Urinary bladder (tissue), 4 donors: ENCODE data around the gene SPRED1. TPM values are rescaled to one million over a fixed set of nuclear protein-coding genes. Genes with fewer than 3 reads are reported as not detected.

Experiments used
- DNase-seq: peaks from one replicate; pipeline ENCODE4 v3.0.0-alpha.2; 2015; ENCODE audit errors: extremely low spot score
- H3K27ac ChIP-seq: one replicate; pipeline ENCODE4 v1.5.1; 2013; ENCODE audit warnings: low read depth, mild to moderate bottlenecking, moderate library complexity
- H3K36me3 ChIP-seq: one replicate; pipeline ENCODE4 v1.6.1; 2013; ENCODE audit warnings: mild to moderate bottlenecking, moderate library complexity; ENCODE audit not compliant: insufficient read depth
- H3K4me1 ChIP-seq: one replicate; pipeline ENCODE4 v1.6.1; 2013; ENCODE audit warnings: mild to moderate bottlenecking, moderate library complexity; ENCODE audit not compliant: insufficient read depth
- H3K4me3 ChIP-seq: one replicate; pipeline ENCODE4 v1.5.1; 2013; ENCODE audit warnings: low read depth, low read length
- WGBS: extraction: QIAGEN DNeasy Blood & Tissue Kit; methylation state at CpG from one replicate; pipeline ENCODE4 v1.1.7; 2013; 5-methylcytosine and 5-hydroxymethylcytosine counted together
- polyA plus RNA-seq: library from polyadenylated mRNA; stranded (reverse); fragments of 200-250 nt; gene quantifications from one replicate; pipeline ENCODE4 v1.2.3, GENCODE V29; 2013
- total RNA-seq: library from RNA; depleted of rRNA; stranded (reverse); fragments of >200 nt; gene quantifications from one replicate; pipeline ENCODE4 v1.2.3, GENCODE V29; 2014
- donor health status: healthy with polysubstance abuse.
- donor health status: healthy.

Gene SPRED1
- total and polyA plus RNA-seq, 2 donors, result 8.2 to 94.4 TPM

- WGBS, result 68% methylated on average over 2 of the region's 2 CpGs
- H3K27ac ChIP-seq, result no peak overlapping the region
- no peaks in the 10 kb centered on the region for H3K36me3 ChIP-seq
- no peaks in the 10 kb centered on the region for H3K4me1 ChIP-seq
- H3K4me3 ChIP-seq, result no peak overlapping the region
- DNase-seq, result no peak
These were observed 63.7 kb downstream of the SPRED1 start for GRCh38 chr15:38316311-38316710.

GRCh38 chr15:38320181-38320580 lies 67.5 kb downstream of the SPRED1 start:
- Histone ChIP-seq H3K36me3 (no peaks in the 10 kb centered on the region), H3K4me1 (no peaks in the 10 kb centered on the region), H3K27ac (no peak overlapping the region), H3K4me3 (no peak overlapping the region)
- no peak for DNase-seq

DNA sequence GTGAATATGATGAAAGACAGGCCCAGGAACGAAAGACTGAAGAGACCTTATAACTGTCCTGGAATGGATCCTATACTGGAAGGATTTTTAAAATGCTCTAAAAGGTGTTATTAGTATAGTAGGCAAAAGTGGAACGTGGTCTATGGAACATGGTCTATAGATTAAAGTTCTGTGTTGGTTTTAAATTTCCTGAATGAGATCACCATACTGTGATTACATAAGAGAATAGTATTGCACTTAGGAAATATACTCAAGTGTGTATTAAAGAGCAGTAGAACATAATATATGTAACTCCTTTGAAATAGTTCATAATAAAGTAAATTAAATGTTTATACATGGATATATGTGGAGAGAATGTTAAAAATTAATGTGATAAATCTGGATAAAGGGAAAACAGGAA lies 68.2 kb downstream of the SPRED1 start:
- H3K36me3 ChIP-seq, result no peaks in the 10 kb centered on the region
- 73% methylated on average over 2 of the region's 2 CpGs for WGBS
- H3K4me3 ChIP-seq, result no peak overlapping the region
- H3K4me1 ChIP-seq, result no peaks in the 10 kb centered on the region
- no peak for DNase-seq
- H3K27ac ChIP-seq, result no peak overlapping the region

DNA sequence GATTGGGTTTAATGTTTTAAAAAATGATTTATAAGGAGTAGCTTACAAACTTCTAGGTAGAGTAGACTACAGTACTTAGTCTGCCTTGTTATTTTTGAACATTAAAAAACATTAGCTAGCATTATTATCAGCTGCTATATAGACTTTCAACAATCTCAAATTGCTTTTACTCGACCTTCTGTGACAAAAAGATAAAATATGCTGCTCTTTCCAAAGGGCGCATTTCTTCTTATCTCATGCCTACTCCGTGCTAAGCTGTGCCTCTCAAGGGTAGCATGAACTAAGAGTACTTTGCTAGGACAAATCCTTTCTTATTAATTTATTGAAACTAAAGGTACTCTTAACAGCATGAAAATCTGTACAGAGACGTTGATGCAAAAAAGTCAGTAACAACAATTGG lies 71.3 kb downstream of the SPRED1 start:
- Histone ChIP-seq H3K36me3 (no peaks in the 10 kb centered on the region), H3K4me1 (no peaks in the 10 kb centered on the region), H3K27ac (no peak overlapping the region), H3K4me3 (no peak overlapping the region)
- 76% methylated on average over 4 of the region's 4 CpGs for WGBS
- DNase-seq, result no peak

DNA sequence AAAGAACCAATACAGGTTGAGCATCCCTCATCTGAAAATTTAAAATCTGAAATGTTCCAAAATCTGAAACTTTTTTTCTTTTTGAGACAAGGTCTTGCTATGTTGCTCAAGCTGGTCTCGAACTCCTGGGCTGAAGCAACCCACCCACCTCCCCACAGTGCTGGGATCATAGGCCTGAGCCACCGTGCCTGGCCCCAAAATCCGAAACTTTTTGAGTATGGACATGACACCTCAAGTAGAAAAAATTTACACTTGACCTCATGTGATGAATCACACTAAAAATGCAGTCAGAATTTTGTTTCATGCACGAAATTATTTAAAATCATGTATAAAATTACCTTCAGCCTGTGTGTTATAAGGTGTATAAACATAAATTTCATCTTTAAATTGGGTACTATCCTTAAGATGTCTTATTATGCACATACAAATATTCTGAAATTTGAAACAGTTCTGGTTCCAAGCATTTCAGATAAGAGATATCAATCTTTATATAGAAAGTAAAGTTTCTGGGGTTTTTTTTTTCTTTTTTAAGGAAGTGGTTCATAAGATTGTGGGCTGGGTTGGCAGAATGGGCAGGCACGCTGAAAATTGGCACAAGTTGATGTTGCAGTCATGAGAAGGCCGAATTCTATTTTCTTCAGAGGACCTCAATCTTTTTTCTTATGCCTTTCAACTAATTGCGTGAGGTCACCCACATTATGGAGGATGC lies 72.5 kb downstream of the SPRED1 start:
- no peak for DNase-seq
- H3K27ac ChIP-seq, result no peak overlapping the region
- H3K4me3 ChIP-seq, result no peak overlapping the region
- H3K36me3 ChIP-seq, result no peaks in the 10 kb centered on the region
- 90% methylated on average over 7 of the region's 7 CpGs for whole genome bisulfite sequencing
- H3K4me1 ChIP-seq, result no peaks in the 10 kb centered on the region

GRCh38 chr15:38325648-38325990 lies 73.0 kb downstream of the SPRED1 start:
- WGBS, result 92% methylated on average over 1 of the region's 1 CpG
- no peak overlapping the region for H3K27ac ChIP-seq

GRCh38 chr15:38332711-38333110 lies 80.1 kb downstream of the SPRED1 start:
- no peak for DNase-seq
- Histone ChIP-seq H3K4me3 (no peak overlapping the region), H3K4me1 (no peaks in the 10 kb centered on the region), H3K36me3 (no peaks in the 10 kb centered on the region), H3K27ac (no peak overlapping the region)
- 97% methylated on average over 1 of the region's 1 CpG for WGBS

More at GRCh38 chr15:38325648-38325990, 73.0 kb downstream of the SPRED1 start:
- no peaks in the 10 kb centered on the region for H3K4me1 ChIP-seq
- H3K4me3 ChIP-seq, result no peak overlapping the region
- no peak for DNase-seq
- no peaks in the 10 kb centered on the region for H3K36me3 ChIP-seq

DNA sequence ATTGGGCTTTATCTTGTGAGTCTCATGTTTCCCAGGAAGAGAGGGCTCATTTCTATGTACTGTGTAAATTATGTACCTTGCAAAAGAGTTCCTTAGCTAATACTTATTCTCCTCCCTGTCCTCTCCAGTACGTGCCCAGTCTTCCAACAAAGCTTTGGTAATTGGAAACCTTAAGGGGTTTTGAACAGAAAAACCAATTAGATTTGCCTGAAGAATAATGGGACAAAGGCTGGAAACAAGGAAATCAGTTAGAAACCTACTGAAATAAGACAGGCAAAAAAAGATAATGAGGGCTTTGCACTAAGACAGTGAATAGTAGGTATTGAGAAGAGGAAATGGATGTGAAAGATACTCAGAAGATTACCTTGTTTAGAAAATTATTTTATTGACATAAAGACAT lies 82.5 kb downstream of the SPRED1 start:
- Histone ChIP-seq H3K36me3 (no peaks in the 10 kb centered on the region), H3K4me3 (no peak overlapping the region), H3K4me1 (no peaks in the 10 kb centered on the region), H3K27ac (no peak overlapping the region)
- 37% methylated on average over 1 of the region's 1 CpG for WGBS
- DNase-seq, result no peak

DNA sequence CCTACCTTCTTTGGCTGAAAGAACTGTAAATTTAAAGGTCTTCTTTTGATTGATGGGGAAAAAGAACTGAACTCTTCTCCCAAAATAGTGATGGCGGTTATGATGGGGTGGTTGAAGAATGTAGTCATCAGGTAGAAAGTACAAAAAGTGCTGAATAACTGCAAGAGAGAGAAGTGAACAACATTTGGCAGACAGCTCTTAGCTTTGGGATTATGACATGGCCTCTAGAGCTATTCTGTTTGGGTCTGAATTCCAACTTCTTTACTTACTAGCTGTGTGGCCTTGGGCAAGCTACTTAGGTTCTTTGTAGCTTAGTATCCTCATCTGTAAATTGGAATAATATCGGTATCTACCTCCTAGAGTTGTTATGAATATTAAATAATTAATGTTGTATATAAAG lies 91.7 kb downstream of the SPRED1 start:
- Histone ChIP-seq H3K4me1 (no peaks in the 10 kb centered on the region), H3K27ac (no peak overlapping the region), H3K4me3 (no peak overlapping the region), H3K36me3 (peaks cover 1% of the 10 kb centered on the region)
- 97% methylated on average over 2 of the region's 2 CpGs for WGBS
- DNase-seq, result no peak

- Histone ChIP-seq H3K4me3 (no peak overlapping the region), H3K4me1 (no peaks in the 10 kb centered on the region), H3K27ac (no peak overlapping the region), H3K36me3 (peaks cover 4% of the 10 kb centered on the region)
- 64% methylated on average over 3 of the region's 3 CpGs for WGBS
- DNase-seq, result no peak
These were observed 96.6 kb downstream of the SPRED1 start for GRCh38 chr15:38349251-38349650.

DNA sequence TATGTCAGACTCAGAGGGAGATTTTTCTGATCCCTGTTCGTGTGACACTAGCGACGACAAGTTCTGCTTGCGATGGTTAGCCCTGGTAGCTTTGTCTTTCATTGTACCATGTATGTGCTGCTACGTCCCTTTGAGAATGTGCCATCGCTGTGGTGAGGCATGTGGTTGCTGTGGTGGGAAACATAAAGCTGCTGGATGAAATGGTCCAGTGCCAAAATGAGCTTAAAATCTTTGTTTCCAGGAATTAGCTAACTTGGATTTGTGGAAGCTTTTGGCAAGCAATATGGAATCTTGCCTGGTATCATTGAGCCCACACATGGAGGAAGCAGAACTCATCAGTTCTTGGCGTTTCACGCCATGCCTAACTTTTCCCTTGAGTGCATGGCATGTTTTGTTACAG lies 98.8 kb downstream of the SPRED1 start:
- DNase-seq, result no peak
- 78% methylated on average over 8 of the region's 8 CpGs for WGBS
- no peak overlapping the region for H3K27ac ChIP-seq
- no peaks in the 10 kb centered on the region for H3K4me1 ChIP-seq
- H3K4me3 ChIP-seq, result no peak overlapping the region
- H3K36me3 ChIP-seq, result peaks cover 3% of the 10 kb centered on the region

- H3K36me3 ChIP-seq, result peaks cover 3% of the 10 kb centered on the region
- WGBS, result 44% methylated on average over 3 of the region's 3 CpGs
- no peaks in the 10 kb centered on the region for H3K4me1 ChIP-seq
- no peak for DNase-seq
- H3K27ac ChIP-seq, result no peak overlapping the region
- H3K4me3 ChIP-seq, result no peak overlapping the region
These were observed 101.8 kb downstream of the SPRED1 start for GRCh38 chr15:38354315-38354929.

GRCh38 chr15:38362355-38362754 lies 109.7 kb downstream of the SPRED1 start:
- no peaks in the 10 kb centered on the region for H3K4me1 ChIP-seq
- H3K4me3 ChIP-seq, result no peak overlapping the region
- H3K36me3 ChIP-seq, result no peaks in the 10 kb centered on the region
- WGBS, result 85% methylated on average over 3 of the region's 3 CpGs
- no peak for DNase-seq
- no peak overlapping the region for H3K27ac ChIP-seq

DNA sequence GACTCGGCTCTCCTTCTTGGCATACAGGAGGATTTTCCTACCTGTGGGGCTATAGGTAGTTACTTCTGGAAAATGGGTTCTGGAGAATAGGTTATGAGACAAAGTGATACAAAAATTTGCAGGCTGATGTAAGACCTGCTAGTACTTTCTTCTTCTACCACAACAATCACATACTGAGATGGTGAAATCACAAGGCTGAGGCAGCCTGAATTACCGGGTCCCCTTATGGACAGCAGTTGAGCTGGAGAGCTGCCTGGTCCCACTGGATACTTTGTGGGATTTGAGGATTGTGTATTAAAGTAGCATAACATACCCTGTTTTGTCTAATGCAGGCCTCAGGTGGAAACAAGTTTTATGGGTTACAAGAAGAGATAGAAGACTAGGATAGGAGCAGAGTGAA lies 114.8 kb downstream of the SPRED1 start:
- no peak overlapping the region for H3K4me3 ChIP-seq
- WGBS, result 75% methylated on average over 2 of the region's 2 CpGs
- H3K36me3 ChIP-seq, result no peaks in the 10 kb centered on the region
- H3K27ac ChIP-seq, result no peak overlapping the region
- no peaks in the 10 kb centered on the region for H3K4me1 ChIP-seq
- no peak for DNase-seq
